MM.1S (cell line): ENCODE measurements around the gene TBC1D16.

Experiments used
- CTCF ChIP-seq: fragments of 300-600 bp; sonication (generic); IDR thresholded peaks from 2 replicates; pipeline ENCODE4 v1.5.1; 2016; ENCODE audit warnings: antibody characterized with exemption, low read length, mixed read lengths
- EZH2phosphoT487 ChIP-seq: fragments of 300-600 bp; sonication (generic); IDR thresholded peaks from 2 replicates; pipeline ENCODE4 v1.6.1; 2018; ENCODE audit warnings: antibody characterized with exemption, low read length

GRCh38 chr17:79985943-79986391 lies 49.7 kb downstream of the TBC1D16 start:
- TF ChIP-seq EZH2phosphoT487, result no peak
- no peak for TF ChIP-seq CTCF
